Mammary epithelial cell (primary cell): ENCODE data around the gene SLCO3A1.

Experiments
- CTCF ChIP-seq, 2 donors: IDR thresholded peaks in 1 of 2; conservative IDR thresholded peaks in 1 of 2; 2 replicates each; pipeline ENCODE4 v1.5.1; 2011 to 2012; ENCODE audit warnings: inconsistent platforms in 2 of 2, low read length in 2 of 2, mild to moderate bottlenecking in 2 of 2, control low read depth in 1 of 2, low read depth in 1 of 2; ENCODE audit not compliant: insufficient read depth in 1 of 2; ENCODE audit errors: extremely low read depth in 1 of 2
- EZH2 ChIP-seq: IDR thresholded peaks from 2 replicates; pipeline ENCODE4 v1.6.1; 2012; ENCODE audit warnings: low read length, inconsistent platforms, borderline replicate concordance

GRCh38 chr15:92163641-92164040 is 310.1 kb downstream of the SLCO3A1 start:
- TF ChIP-seq EZH2 = no peak
- TF ChIP-seq CTCF (conservative IDR thresholded peaks at IDR 0.05 in 1 of 2, IDR thresholded peaks at IDR 0.05 in 1 of 2; ENCODE audit: extremely low read depth in 1 of 2, insufficient read depth in 1 of 2, low read depth in 1 of 2, low read length in 2 of 2) = no peak
